HEK293 (cell line): Measurements from ENCODE around the gene VEGFA.

Source experiments
- CTCF ChIA-PET: fragments of 350-600 bp; formaldehyde crosslinking; extraction: SDS; loops from one replicate; lab custom pipeline; 2021; ENCODE audit warnings: antibody characterized with exemption; lab: Yijun Ruan, JAX
- POLR2A ChIA-PET: fragments of 300-600 bp; formaldehyde crosslinking; extraction: SDS; loops from one replicate; lab custom pipeline; 2020; ENCODE audit warnings: antibody characterized with exemption, inconsistent platforms; lab: Yijun Ruan, JAX
- H3K27ac ChIP-seq: fragments of 200-500 bp; sonication (Bioruptor generic); 2 replicates; pipeline ENCODE4 v1.5.1; 2014; ENCODE audit warnings: low read depth, low read length, control low read depth, inconsistent platforms; ENCODE audit errors: extremely low read depth
- H3K36me3 ChIP-seq, 2 experiments: fragments of 200-500 bp in 1 of 2; sonication (Bioruptor generic) in 1 of 2; 1 replicate in 1 of 2; 2 replicates in 1 of 2; pipeline ENCODE4 v1.5.1; 2014 to 2017; ENCODE audit warnings: inconsistent platforms in 2 of 2, low read length in 2 of 2; ENCODE audit not compliant: control insufficient read depth in 2 of 2, insufficient read depth in 1 of 2
- H3K4me1 ChIP-seq: fragments of 200-500 bp; sonication (Bioruptor generic); 2 replicates; pipeline ENCODE4 v1.5.1; 2014; ENCODE audit warnings: mild to moderate bottlenecking, low read length, inconsistent platforms; ENCODE audit not compliant: control insufficient read depth, insufficient read depth
- H3K4me3 ChIP-seq: 2 replicates; pipeline ENCODE4 v1.5.1; 2011; ENCODE audit warnings: low read depth, mild to moderate bottlenecking, control low read depth, low read length, moderate library complexity
- H3K9me3 ChIP-seq: fragments of 200-500 bp; sonication (Bioruptor generic); 2 replicates; pipeline ENCODE4 v1.5.1; 2014; ENCODE audit warnings: low read depth, low read length, inconsistent platforms; ENCODE audit not compliant: control insufficient read depth, insufficient read depth
- OSR2 ChIP-seq: fragments of 450-650 bp; formaldehyde crosslinking; IDR thresholded peaks from 2 replicates; pipeline ENCODE4 v1.5.1; 2016; ENCODE audit warnings: missing biosample characterization, missing genetic modification characterization
- ZBTB17 ChIP-seq: fragments of 450-650 bp; formaldehyde crosslinking; IDR thresholded peaks from 2 replicates; pipeline ENCODE4 v1.5.1; 2016; ENCODE audit warnings: missing biosample characterization, missing genetic modification characterization
- ZNF157 ChIP-seq: fragments of 450-650 bp; formaldehyde crosslinking; IDR thresholded peaks from 2 replicates; pipeline ENCODE4 v1.5.1; 2016; ENCODE audit warnings: missing biosample characterization, missing genetic modification characterization
- ZNF202 ChIP-seq: fragments of 450-650 bp; formaldehyde crosslinking; IDR thresholded peaks from 2 replicates; pipeline ENCODE4 v1.5.1; 2016; ENCODE audit warnings: missing biosample characterization, missing genetic modification characterization, borderline replicate concordance
- ZNF221 ChIP-seq: fragments of 450-650 bp; formaldehyde crosslinking; IDR thresholded peaks from 2 replicates; pipeline ENCODE4 v1.5.1; 2017; ENCODE audit warnings: missing biosample characterization, missing genetic modification characterization, borderline replicate concordance
- ZNF274 ChIP-seq, 2 experiments: fragments of 200-500 bp in 1 of 2; fragments of 450-650 bp in 1 of 2; sonication (Bioruptor generic) in 1 of 2; formaldehyde crosslinking in 1 of 2; IDR thresholded peaks; 2 replicates each; pipeline versions ENCODE4 v1.5.1 to v1.6.1; 2014 to 2016; ENCODE audit warnings: borderline replicate concordance in 1 of 2, inconsistent platforms in 1 of 2, low read length in 1 of 2, missing biosample characterization in 1 of 2, missing genetic modification characterization in 1 of 2
- ZNF324 ChIP-seq: fragments of 450-650 bp; formaldehyde crosslinking; IDR thresholded peaks from 2 replicates; pipeline ENCODE4 v1.5.1; 2016; ENCODE audit warnings: missing biosample characterization, missing genetic modification characterization
- ZNF335 ChIP-seq: fragments of 450-650 bp; formaldehyde crosslinking; conservative IDR thresholded peaks from 2 replicates; pipeline ENCODE4 v1.5.1; 2016; ENCODE audit warnings: missing biosample characterization, missing genetic modification characterization
- ZNF391 ChIP-seq: fragments of 450-650 bp; formaldehyde crosslinking; IDR thresholded peaks from 2 replicates; pipeline ENCODE4 v1.5.1; 2016; ENCODE audit warnings: low read depth, missing biosample characterization, missing genetic modification characterization, borderline replicate concordance
- ZNF404 ChIP-seq: fragments of 450-650 bp; formaldehyde crosslinking; IDR thresholded peaks from 2 replicates; pipeline ENCODE4 v1.5.1; 2017; ENCODE audit warnings: missing biosample characterization, missing genetic modification characterization
- ZNF473 ChIP-seq: fragments of 450-650 bp; formaldehyde crosslinking; IDR thresholded peaks from 2 replicates; pipeline ENCODE4 v1.5.1; 2017; ENCODE audit warnings: missing biosample characterization, missing genetic modification characterization
- ZNF529 ChIP-seq: fragments of 450-650 bp; formaldehyde crosslinking; IDR thresholded peaks from 2 replicates; pipeline ENCODE4 v1.5.1; 2017; ENCODE audit warnings: missing genetic modification characterization, missing biosample characterization; ENCODE audit not compliant: insufficient replicate concordance
- ZNF558 ChIP-seq: fragments of 450-650 bp; formaldehyde crosslinking; IDR thresholded peaks from 2 replicates; pipeline ENCODE4 v1.5.1; 2016; ENCODE audit warnings: missing biosample characterization, missing genetic modification characterization
- ZNF561 ChIP-seq: fragments of 450-650 bp; IDR thresholded peaks from 2 replicates; pipeline ENCODE4 v1.5.1; 2018; ENCODE audit warnings: missing biosample characterization, missing genetic modification characterization, borderline replicate concordance
- ZNF621 ChIP-seq: fragments of 450-650 bp; formaldehyde crosslinking; IDR thresholded peaks from 2 replicates; pipeline ENCODE4 v1.5.1; 2017; ENCODE audit warnings: missing biosample characterization, missing genetic modification characterization
- ZNF654 ChIP-seq: fragments of 450-650 bp; formaldehyde crosslinking; IDR thresholded peaks from 2 replicates; pipeline ENCODE4 v1.5.1; 2016; ENCODE audit warnings: low read depth, missing biosample characterization, missing genetic modification characterization
- ZNF658 ChIP-seq: fragments of 450-650 bp; formaldehyde crosslinking; IDR thresholded peaks from 2 replicates; pipeline ENCODE4; 2016; ENCODE audit warnings: missing biosample characterization, missing genetic modification characterization
- ZNF660 ChIP-seq: fragments of 450-650 bp; IDR thresholded peaks from 2 replicates; pipeline ENCODE4 v1.5.1; 2018; ENCODE audit warnings: missing biosample characterization, mild to moderate bottlenecking, missing genetic modification characterization
- ZNF707 ChIP-seq: fragments of 450-650 bp; formaldehyde crosslinking; IDR thresholded peaks from 2 replicates; pipeline ENCODE4 v1.5.1; 2016; ENCODE audit warnings: missing biosample characterization, missing genetic modification characterization
- TF ChIP-seq, protein P1 (sequence below): fragments of 450-650 bp; formaldehyde crosslinking; IDR thresholded peaks from 2 replicates; pipeline ENCODE4 v1.5.1; 2016; ENCODE audit warnings: missing biosample characterization, missing genetic modification characterization, low read depth
- TF ChIP-seq, protein P2 (sequence below): fragments of 450-650 bp; formaldehyde crosslinking; IDR thresholded peaks from 2 replicates; pipeline ENCODE4 v1.5.1; 2016; ENCODE audit warnings: missing biosample characterization, missing genetic modification characterization
- TF ChIP-seq, protein P3 (sequence below): fragments of 450-650 bp; formaldehyde crosslinking; IDR thresholded peaks from 2 replicates; pipeline ENCODE4 v1.5.1; 2017; ENCODE audit warnings: missing biosample characterization, missing genetic modification characterization
- TF ChIP-seq, protein P4 (sequence below): fragments of 450-650 bp; IDR thresholded peaks from 2 replicates; pipeline ENCODE4 v1.5.1; 2018; ENCODE audit warnings: missing biosample characterization, missing genetic modification characterization
- TF ChIP-seq, protein P5 (sequence below): fragments of 450-650 bp; formaldehyde crosslinking; optimal IDR thresholded peaks from 2 replicates; pipeline ENCODE3; 2016; ENCODE audit warnings: missing biosample characterization, mild to moderate bottlenecking, missing genetic modification characterization
- TF ChIP-seq, protein P6 (sequence below): IDR thresholded peaks from 2 replicates; pipeline ENCODE4 v1.6.1; 2011; ENCODE audit warnings: mild to moderate bottlenecking, low read depth, low read length, borderline replicate concordance

VEGFA gene

DNA sequence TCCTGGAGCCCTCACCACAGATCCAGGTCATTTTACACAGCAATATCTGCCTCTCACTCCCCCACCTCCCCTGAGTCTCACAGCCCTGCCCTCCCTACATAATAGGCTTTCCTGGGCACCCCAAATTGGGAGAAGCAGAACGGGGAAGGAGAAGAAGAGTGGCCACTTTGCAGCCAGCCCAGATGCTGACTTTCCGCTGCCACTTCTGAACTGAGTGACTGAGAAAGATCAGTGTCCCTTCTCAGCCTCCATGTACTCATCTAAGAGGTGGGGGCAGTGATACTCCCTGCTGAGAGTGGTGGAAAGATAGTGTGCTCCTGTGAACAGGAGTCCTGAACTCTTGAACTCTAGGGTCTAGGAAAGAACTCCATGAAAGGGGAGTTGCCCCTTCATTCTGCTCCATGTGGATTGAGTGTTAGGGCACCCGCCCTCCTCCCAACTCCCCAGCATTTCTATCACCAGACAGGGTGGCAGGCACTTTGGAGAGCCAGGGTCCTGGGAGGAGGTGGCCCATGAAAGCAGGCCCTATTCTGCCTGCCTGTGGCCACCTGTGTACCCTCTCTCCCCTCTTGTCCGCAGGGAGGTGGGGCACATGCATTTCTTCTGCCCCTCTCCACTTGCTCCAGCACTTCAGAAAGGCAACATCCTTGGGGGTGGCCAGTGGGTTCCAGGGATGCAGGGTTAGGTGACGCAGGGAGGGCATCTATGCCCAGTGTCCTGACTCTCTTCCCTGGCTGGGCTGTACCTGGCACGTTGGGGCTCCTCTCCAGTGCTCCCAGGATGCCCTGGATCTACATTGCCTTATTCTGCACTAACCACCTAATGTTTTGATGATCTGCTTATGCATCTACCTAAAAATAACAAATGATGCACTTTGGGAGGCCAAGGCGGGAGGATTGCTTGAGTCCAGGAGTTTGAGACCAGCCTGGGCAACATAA, 44.1 kb upstream of the VEGFA start:
- TF ChIP-seq, protein P1, sequence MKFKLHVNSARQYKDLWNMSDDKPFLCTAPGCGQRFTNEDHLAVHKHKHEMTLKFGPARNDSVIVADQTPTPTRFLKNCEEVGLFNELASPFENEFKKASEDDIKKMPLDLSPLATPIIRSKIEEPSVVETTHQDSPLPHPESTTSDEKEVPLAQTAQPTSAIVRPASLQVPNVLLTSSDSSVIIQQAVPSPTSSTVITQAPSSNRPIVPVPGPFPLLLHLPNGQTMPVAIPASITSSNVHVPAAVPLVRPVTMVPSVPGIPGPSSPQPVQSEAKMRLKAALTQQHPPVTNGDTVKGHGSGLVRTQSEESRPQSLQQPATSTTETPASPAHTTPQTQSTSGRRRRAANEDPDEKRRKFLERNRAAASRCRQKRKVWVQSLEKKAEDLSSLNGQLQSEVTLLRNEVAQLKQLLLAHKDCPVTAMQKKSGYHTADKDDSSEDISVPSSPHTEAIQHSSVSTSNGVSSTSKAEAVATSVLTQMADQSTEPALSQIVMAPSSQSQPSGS (tag by site-specific recombination): no peak
- no peak for TF ChIP-seq ZNF558
- TF ChIP-seq ZNF335 (tag by site-specific recombination): peak; percentile 22
- TF ChIP-seq, protein P2, sequence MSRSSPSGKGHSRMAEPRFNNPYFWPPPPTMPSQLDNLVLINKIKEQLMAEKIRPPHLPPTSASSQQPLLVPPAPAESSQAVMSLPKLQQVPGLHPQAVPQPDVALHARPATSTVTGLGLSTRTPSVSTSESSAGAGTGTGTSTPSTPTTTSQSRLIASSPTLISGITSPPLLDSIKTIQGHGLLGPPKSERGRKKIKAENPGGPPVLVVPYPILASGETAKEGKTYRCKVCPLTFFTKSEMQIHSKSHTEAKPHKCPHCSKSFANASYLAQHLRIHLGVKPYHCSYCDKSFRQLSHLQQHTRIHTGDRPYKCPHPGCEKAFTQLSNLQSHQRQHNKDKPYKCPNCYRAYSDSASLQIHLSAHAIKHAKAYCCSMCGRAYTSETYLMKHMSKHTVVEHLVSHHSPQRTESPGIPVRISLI (tag by site-specific recombination): no peak
- no peak for TF ChIP-seq ZNF274 (IDR thresholded peaks at IDR 0.05; ENCODE audit: low read length)
- no peak for TF ChIP-seq ZNF274 (tag by site-specific recombination; IDR thresholded peaks at IDR 0.05; ENCODE audit: borderline replicate concordance)
- no peak for TF ChIP-seq ZNF529 (tag by site-specific recombination)
- no peak for TF ChIP-seq ZNF707
- no peak for TF ChIP-seq ZNF473
- no peak for TF ChIP-seq ZNF660 (tag by site-specific recombination)
- peak; percentile 50; the same call in 1 of the 2 replicates for TF ChIP-seq OSR2
- no peak for TF ChIP-seq ZNF404
- TF ChIP-seq ZBTB17 (tag by site-specific recombination): no peak
- TF ChIP-seq ZNF157 (tag by site-specific recombination): no peak
- Histone ChIP-seq H3K4me3 (no peak overlapping the region), H3K9me3 (no peaks in the 10 kb centered on the region), H3K4me1 (peaks cover 10% of the 10 kb centered on the region), H3K36me3 (no peaks in the 10 kb centered on the region), H3K27ac (peak overlapping the region; percentile 47; the same call in 1 of the 2 replicates)
- ChIA-PET CTCF (interaction anchor here (0.7 to 6.1 kb wide), 15 partner anchors 11 to 406 kb away, joined by 3 to 67 read pairs (median 11); partner anchors contain the start of genes MRPS18A and VEGFA), POLR2A (interaction anchor here (1.2 to 2.0 kb wide), 9 partner anchors 11 to 348 kb away, joined by 3 to 40 read pairs (median 7); partner anchors contain the start of genes GTPBP2, MRPS18A and VEGFA)

DNA sequence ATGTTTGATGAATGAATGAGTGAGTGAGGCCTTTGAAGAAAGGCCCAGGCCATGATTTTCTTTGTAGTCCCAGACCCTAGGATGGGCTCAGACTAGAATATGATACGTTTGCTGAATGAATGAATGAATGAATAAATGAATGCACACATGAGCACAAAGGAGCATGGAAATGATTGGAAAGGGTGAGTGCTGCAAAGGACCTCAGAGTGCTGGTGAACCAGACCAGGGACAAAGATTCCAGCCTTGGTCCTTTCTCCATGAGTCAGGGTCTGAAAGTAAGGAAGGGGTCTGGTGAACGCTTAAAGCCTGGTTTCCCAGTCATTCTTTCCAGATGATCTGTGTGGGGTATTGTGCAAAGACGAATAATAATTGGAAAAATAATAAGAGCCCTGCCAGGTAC, 42.4 kb upstream of the VEGFA start:
- CTCF ChIA-PET: interaction anchor here (0.8 to 1.3 kb wide), 6 partner anchors 12 to 61 kb away, joined by 3 to 6 read pairs (median 4); partner anchors contain the start of gene VEGFA
- H3K9me3 ChIP-seq: no peaks in the 10 kb centered on the region
- no peaks in the 10 kb centered on the region for H3K36me3 ChIP-seq
- H3K4me3 ChIP-seq: no peak overlapping the region
- peaks cover 10% of the 10 kb centered on the region for H3K4me1 ChIP-seq
- H3K27ac ChIP-seq: no peak overlapping the region
- POLR2A ChIA-PET: no interaction called here
- TF ChIP-seq ZNF221 (tag by site-specific recombination) (no peak), ZNF391 (no peak), ZNF561 (no peak), ZNF654 (tag by site-specific recombination) (no peak), OSR2 (no peak), ZNF621 (tag by site-specific recombination) (no peak), ZNF324 (tag by site-specific recombination) (no peak), ZNF658 (tag by site-specific recombination) (no peak), ZNF202 (tag by site-specific recombination) (no peak)
- TF ChIP-seq, protein P3, sequence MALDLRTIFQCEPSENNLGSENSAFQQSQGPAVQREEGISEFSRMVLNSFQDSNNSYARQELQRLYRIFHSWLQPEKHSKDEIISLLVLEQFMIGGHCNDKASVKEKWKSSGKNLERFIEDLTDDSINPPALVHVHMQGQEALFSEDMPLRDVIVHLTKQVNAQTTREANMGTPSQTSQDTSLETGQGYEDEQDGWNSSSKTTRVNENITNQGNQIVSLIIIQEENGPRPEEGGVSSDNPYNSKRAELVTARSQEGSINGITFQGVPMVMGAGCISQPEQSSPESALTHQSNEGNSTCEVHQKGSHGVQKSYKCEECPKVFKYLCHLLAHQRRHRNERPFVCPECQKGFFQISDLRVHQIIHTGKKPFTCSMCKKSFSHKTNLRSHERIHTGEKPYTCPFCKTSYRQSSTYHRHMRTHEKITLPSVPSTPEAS (tag by site-specific recombination): no peak
- TF ChIP-seq, protein P4, sequence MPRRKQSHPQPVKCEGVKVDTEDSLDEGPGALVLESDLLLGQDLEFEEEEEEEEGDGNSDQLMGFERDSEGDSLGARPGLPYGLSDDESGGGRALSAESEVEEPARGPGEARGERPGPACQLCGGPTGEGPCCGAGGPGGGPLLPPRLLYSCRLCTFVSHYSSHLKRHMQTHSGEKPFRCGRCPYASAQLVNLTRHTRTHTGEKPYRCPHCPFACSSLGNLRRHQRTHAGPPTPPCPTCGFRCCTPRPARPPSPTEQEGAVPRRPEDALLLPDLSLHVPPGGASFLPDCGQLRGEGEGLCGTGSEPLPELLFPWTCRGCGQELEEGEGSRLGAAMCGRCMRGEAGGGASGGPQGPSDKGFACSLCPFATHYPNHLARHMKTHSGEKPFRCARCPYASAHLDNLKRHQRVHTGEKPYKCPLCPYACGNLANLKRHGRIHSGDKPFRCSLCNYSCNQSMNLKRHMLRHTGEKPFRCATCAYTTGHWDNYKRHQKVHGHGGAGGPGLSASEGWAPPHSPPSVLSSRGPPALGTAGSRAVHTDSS (tag by site-specific recombination): no peak
- TF ChIP-seq, protein P5, sequence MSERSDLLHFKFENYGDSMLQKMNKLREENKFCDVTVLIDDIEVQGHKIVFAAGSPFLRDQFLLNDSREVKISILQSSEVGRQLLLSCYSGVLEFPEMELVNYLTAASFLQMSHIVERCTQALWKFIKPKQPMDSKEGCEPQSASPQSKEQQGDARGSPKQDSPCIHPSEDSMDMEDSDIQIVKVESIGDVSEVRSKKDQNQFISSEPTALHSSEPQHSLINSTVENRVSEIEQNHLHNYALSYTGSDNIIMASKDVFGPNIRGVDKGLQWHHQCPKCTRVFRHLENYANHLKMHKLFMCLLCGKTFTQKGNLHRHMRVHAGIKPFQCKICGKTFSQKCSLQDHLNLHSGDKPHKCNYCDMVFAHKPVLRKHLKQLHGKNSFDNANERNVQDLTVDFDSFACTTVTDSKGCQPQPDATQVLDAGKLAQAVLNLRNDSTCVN (tag by site-specific recombination): no peak
- TF ChIP-seq, protein P6, sequence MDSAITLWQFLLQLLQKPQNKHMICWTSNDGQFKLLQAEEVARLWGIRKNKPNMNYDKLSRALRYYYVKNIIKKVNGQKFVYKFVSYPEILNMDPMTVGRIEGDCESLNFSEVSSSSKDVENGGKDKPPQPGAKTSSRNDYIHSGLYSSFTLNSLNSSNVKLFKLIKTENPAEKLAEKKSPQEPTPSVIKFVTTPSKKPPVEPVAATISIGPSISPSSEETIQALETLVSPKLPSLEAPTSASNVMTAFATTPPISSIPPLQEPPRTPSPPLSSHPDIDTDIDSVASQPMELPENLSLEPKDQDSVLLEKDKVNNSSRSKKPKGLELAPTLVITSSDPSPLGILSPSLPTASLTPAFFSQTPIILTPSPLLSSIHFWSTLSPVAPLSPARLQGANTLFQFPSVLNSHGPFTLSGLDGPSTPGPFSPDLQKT: no peak
